ENCODE results near the gene BACH2. TPM values are rescaled to one million over a fixed set of nuclear protein-coding genes. Genes with fewer than 3 reads are reported as not detected.

The BACH2 gene
- total RNA-seq, 2 experiments from 2014 or later = 157 to 170 TPM

GRCh38 chr6:90072935-90073464 lies 223.6 kb downstream of the BACH2 start:
- H3K27me3 ChIP-seq (ENCODE audit: control insufficient read depth in 1 of 2, insufficient read depth in 2 of 2, low read length in 2 of 2) = no peaks in the 10 kb centered on the region
- no peaks in the 10 kb centered on the region for H3K36me3 ChIP-seq (ENCODE audit: insufficient read depth, low read length)
- POLR2A ChIA-PET = interaction anchor here (0.7 to 1.4 kb wide), 4 partner anchors 22 to 224 kb away, joined by 3 read pairs; partner anchors contain the start of gene BACH2
- peak overlapping the region; percentile 84 for H3K27ac Mint-ChIP-seq
- TF ChIP-seq, protein P1, sequence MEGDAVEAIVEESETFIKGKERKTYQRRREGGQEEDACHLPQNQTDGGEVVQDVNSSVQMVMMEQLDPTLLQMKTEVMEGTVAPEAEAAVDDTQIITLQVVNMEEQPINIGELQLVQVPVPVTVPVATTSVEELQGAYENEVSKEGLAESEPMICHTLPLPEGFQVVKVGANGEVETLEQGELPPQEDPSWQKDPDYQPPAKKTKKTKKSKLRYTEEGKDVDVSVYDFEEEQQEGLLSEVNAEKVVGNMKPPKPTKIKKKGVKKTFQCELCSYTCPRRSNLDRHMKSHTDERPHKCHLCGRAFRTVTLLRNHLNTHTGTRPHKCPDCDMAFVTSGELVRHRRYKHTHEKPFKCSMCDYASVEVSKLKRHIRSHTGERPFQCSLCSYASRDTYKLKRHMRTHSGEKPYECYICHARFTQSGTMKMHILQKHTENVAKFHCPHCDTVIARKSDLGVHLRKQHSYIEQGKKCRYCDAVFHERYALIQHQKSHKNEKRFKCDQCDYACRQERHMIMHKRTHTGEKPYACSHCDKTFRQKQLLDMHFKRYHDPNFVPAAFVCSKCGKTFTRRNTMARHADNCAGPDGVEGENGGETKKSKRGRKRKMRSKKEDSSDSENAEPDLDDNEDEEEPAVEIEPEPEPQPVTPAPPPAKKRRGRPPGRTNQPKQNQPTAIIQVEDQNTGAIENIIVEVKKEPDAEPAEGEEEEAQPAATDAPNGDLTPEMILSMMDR (IDR thresholded peaks at IDR 0.05) = no peak
- H3K4me1 ChIP-seq (ENCODE audit: insufficient read depth, low read length) = peaks cover 21% of the 10 kb centered on the region
- H3K4me3 ChIP-seq (ENCODE audit: low read length) = no peak overlapping the region
- intact Hi-C loops (cut with DNase I, micrococcal nuclease) = loop anchor here in 1 of 2 experiments (10.0 kb wide), 1 partner anchor 48 kb away; no protein-coding TSS in a partner anchor
- H3K4me3 Mint-ChIP-seq = peak overlapping the region; percentile 32
- CTCF ChIA-PET = interaction anchor here (1.0 to 1.2 kb wide), 2 partner anchors 12 to 33 kb away, joined by 4 read pairs; no protein-coding TSS in a partner anchor
- ATAC-seq (ENCODE audit: poor library complexity) (peak; percentile 55), DNase-seq (no peak)
- peaks cover 93% of the 10 kb centered on the region for H3K4me1 Mint-ChIP-seq (ENCODE audit: low read depth)
- H3K9me3 Mint-ChIP-seq = no peaks in the 10 kb centered on the region
- peaks cover 62% of the 10 kb centered on the region for H3K36me3 Mint-ChIP-seq (ENCODE audit: low read depth)
- H3K27me3 Mint-ChIP-seq = no peaks in the 10 kb centered on the region
- H3K27ac ChIP-seq (ENCODE audit: low read depth in 1 of 2, low read length in 2 of 2) = no peak overlapping the region
- no peaks in the 10 kb centered on the region for H3K9me3 ChIP-seq (ENCODE audit: control insufficient read depth in 1 of 2, insufficient read depth in 1 of 2, low read length in 2 of 2)

GRCh38 chr6:90072501-90072900 lies 224.1 kb downstream of the BACH2 start:
- ChIA-PET CTCF (interaction anchor here (1.0 to 1.4 kb wide), 3 partner anchors 11 to 47 kb away, joined by 4 read pairs; no protein-coding TSS in a partner anchor), POLR2A (interaction anchor here (0.7 to 1.6 kb wide), 4 partner anchors 10 to 132 kb away, joined by 3 to 5 read pairs (median 3); no protein-coding TSS in a partner anchor)
- Mint-ChIP-seq H3K9me3 (no peaks in the 10 kb centered on the region), H3K36me3 (ENCODE audit: low read depth) (peaks cover 67% of the 10 kb centered on the region), H3K27ac (peak overlapping the region; percentile 84), H3K4me3 (peak overlapping the region; percentile 32), H3K4me1 (ENCODE audit: low read depth) (peaks cover 93% of the 10 kb centered on the region), H3K27me3 (no peaks in the 10 kb centered on the region)
- H3K27me3 ChIP-seq (ENCODE audit: control insufficient read depth in 1 of 2, insufficient read depth in 2 of 2, low read length in 2 of 2) = no peaks in the 10 kb centered on the region
- DNase-seq = peak in 1 of 14 experiments; percentile 29
- no peak overlapping the region for H3K27ac ChIP-seq (ENCODE audit: low read depth in 1 of 2, low read length in 2 of 2)
- TF ChIP-seq, protein P1 (IDR thresholded peaks at IDR 0.05) = no peak
- peaks cover 21% of the 10 kb centered on the region for H3K4me1 ChIP-seq (ENCODE audit: insufficient read depth, low read length)
- ATAC-seq (ENCODE audit: poor library complexity) = peak; percentile 19
- intact Hi-C loops (cut with DNase I, micrococcal nuclease) = loop anchor here in 1 of 2 experiments (10.0 kb wide), 1 partner anchor 48 kb away; no protein-coding TSS in a partner anchor
- no peaks in the 10 kb centered on the region for H3K9me3 ChIP-seq (ENCODE audit: control insufficient read depth in 1 of 2, insufficient read depth in 1 of 2, low read length in 2 of 2)
- no peak overlapping the region for H3K4me3 ChIP-seq (ENCODE audit: low read length)
- H3K36me3 ChIP-seq (ENCODE audit: insufficient read depth, low read length) = no peaks in the 10 kb centered on the region

GRCh38 chr6:90068703-90069523 lies 227.7 kb downstream of the BACH2 start:
- Histone ChIP-seq H3K27me3 (ENCODE audit: control insufficient read depth in 1 of 2, insufficient read depth in 2 of 2, low read length in 2 of 2) (no peaks in the 10 kb centered on the region), H3K9me3 (ENCODE audit: control insufficient read depth in 1 of 2, insufficient read depth in 1 of 2, low read length in 2 of 2) (no peaks in the 10 kb centered on the region), H3K36me3 (ENCODE audit: insufficient read depth, low read length) (peaks cover 5% of the 10 kb centered on the region), H3K4me1 (ENCODE audit: insufficient read depth, low read length) (peaks cover 26% of the 10 kb centered on the region), H3K27ac (ENCODE audit: low read depth in 1 of 2, low read length in 2 of 2) (no peak overlapping the region), H3K4me3 (ENCODE audit: low read length) (no peak overlapping the region)
- Mint-ChIP-seq H3K27me3 (no peaks in the 10 kb centered on the region), H3K27ac (peak overlapping the region; percentile 1), H3K4me3 (no peak overlapping the region), H3K9me3 (no peaks in the 10 kb centered on the region), H3K36me3 (ENCODE audit: low read depth) (peaks cover 77% of the 10 kb centered on the region), H3K4me1 (ENCODE audit: low read depth) (peaks cover 81% of the 10 kb centered on the region)
- intact Hi-C loops (cut with DNase I, micrococcal nuclease) = loop anchor here in 1 of 2 experiments (5.0 kb wide), 1 partner anchor 42 kb away; no protein-coding TSS in a partner anchor
- no peak for DNase-seq
- TF ChIP-seq, protein P1 (IDR thresholded peaks at IDR 0.05) = no peak
- ATAC-seq (ENCODE audit: poor library complexity) = no peak
- ChIA-PET CTCF (no interaction called here), POLR2A (interaction anchor here (1.3 kb wide), 1 partner anchor 13 kb away, joined by 3 read pairs; no protein-coding TSS in a partner anchor)
